Activated CD8-positive, alpha-beta T cell treated with anti-CD3 and anti-CD28 coated beads for 36 hours (primary cell): ENCODE results near the gene P2RY12. TPM values are rescaled to one million over a fixed set of nuclear protein-coding genes. Genes with fewer than 3 reads are reported as not detected.

Experiments used
- ATAC-seq: fragments of 200-7000 bp; cut with Tn5 transposase; one replicate; pipeline ENCODE4 v1.10.0; 2021; ENCODE audit warnings: mild to moderate bottlenecking, moderate library complexity
- CTCF ChIA-PET: fragments of 350-600 bp; sonication (Branson Sonifier 250); formaldehyde crosslinking; loops from one replicate; lab custom pipeline; 2021; ENCODE audit warnings: antibody characterized with exemption; lab: Charles Lee
- POLR2A ChIA-PET: fragments of 350-600 bp; sonication (Branson Sonifier 250); formaldehyde crosslinking; loops from one replicate; lab custom pipeline; 2021; ENCODE audit warnings: antibody characterized with exemption; lab: Charles Lee
- DNase-seq: peaks from one replicate; pipeline ENCODE4 v3.0.0-alpha.2; 2020
- H3K27ac Mint-ChIP-seq: one replicate; pipeline ENCODE4 v1.8.0; 2021; ENCODE audit warnings: mild to moderate bottlenecking, mixed read lengths
- H3K27me3 Mint-ChIP-seq: one replicate; pipeline ENCODE4 v1.8.0; 2021; ENCODE audit warnings: mixed read lengths
- H3K36me3 Mint-ChIP-seq: one replicate; pipeline ENCODE4 v1.8.0; 2021; ENCODE audit warnings: low read depth, mixed read lengths
- H3K4me1 Mint-ChIP-seq: one replicate; pipeline ENCODE4 v1.8.0; 2021; ENCODE audit warnings: low read depth, mixed read lengths
- H3K4me3 Mint-ChIP-seq: one replicate; pipeline ENCODE4 v1.8.0; 2021; ENCODE audit warnings: mild to moderate bottlenecking, moderate library complexity, mixed read lengths
- H3K9me3 Mint-ChIP-seq: one replicate; pipeline ENCODE4 v1.8.0; 2021; ENCODE audit warnings: mixed read lengths
- CTCF ChIP-seq: fragments of 200-600 bp; IDR thresholded peaks from one replicate; pipeline ENCODE4 v1.8.0; 2022; ENCODE audit warnings: antibody characterized with exemption, mild to moderate bottlenecking
- intact Hi-C: fragments of 100-400 bp; cut with micrococcal nuclease; formaldehyde crosslinking; loops from one replicate; pipeline ENCODE4 v1.10.0; 2022
- total RNA-seq, 2 experiments: library from RNA; stranded (reverse); gene quantifications; one replicate each; pipeline ENCODE4 v1.2.3, GENCODE V29; 2021

P2RY12 gene
- total RNA-seq, 2 experiments from 2014 or later = not detected

- ATAC-seq (no peak), DNase-seq (no peak)
- CTCF ChIA-PET = interaction anchor here (1.0 to 2.2 kb wide), 4 partner anchors 14 to 95 kb away, joined by 4 to 8 read pairs (median 4); no protein-coding TSS in a partner anchor
- Mint-ChIP-seq H3K27ac (no peak overlapping the region), H3K36me3 (no peaks in the 10 kb centered on the region), H3K4me1 (peaks cover 15% of the 10 kb centered on the region), H3K27me3 (peaks cover 3% of the 10 kb centered on the region), H3K4me3 (no peak overlapping the region), H3K9me3 (no peaks in the 10 kb centered on the region)
- POLR2A ChIA-PET = interaction anchor here (0.6 to 0.7 kb wide), 2 partner anchors 16 to 279 kb away, joined by 3 to 5 read pairs; no protein-coding TSS in a partner anchor
- TF ChIP-seq CTCF = no peak
- intact Hi-C loops = no loop called here
Measured at GRCh38 chr3:151321526-151321925, 63.0 kb downstream of the P2RY12 start.

GRCh38 chr3:151320131-151320530 lies 64.4 kb downstream of the P2RY12 start:
- peaks cover 22% of the 10 kb centered on the region for H3K4me1 Mint-ChIP-seq
- DNase-seq = no peak
- ChIA-PET POLR2A (no interaction called here), CTCF (interaction anchor here (1.6 to 1.7 kb wide), 2 partner anchors 13 to 93 kb away, joined by 4 to 5 read pairs; no protein-coding TSS in a partner anchor)
- no peak overlapping the region for H3K4me3 Mint-ChIP-seq
- H3K27me3 Mint-ChIP-seq = no peaks in the 10 kb centered on the region
- H3K36me3 Mint-ChIP-seq = no peaks in the 10 kb centered on the region
- H3K27ac Mint-ChIP-seq = no peak overlapping the region
- no peak for TF ChIP-seq CTCF
- no peaks in the 10 kb centered on the region for H3K9me3 Mint-ChIP-seq
- intact Hi-C loops = no loop called here
- no peak for ATAC-seq

GRCh38 chr3:151319628-151320027 lies 64.9 kb downstream of the P2RY12 start:
- H3K4me3 Mint-ChIP-seq = no peak overlapping the region
- H3K4me1 Mint-ChIP-seq = peaks cover 22% of the 10 kb centered on the region
- POLR2A ChIA-PET = no interaction called here
- CTCF ChIA-PET = interaction anchor here (1.2 kb wide), 1 partner anchor 8 kb away, joined by 4 read pairs; no protein-coding TSS in a partner anchor
- intact Hi-C loops = no loop called here
- H3K9me3 Mint-ChIP-seq = no peaks in the 10 kb centered on the region
- H3K27ac Mint-ChIP-seq = no peak overlapping the region
- TF ChIP-seq CTCF = no peak
- no peaks in the 10 kb centered on the region for H3K27me3 Mint-ChIP-seq
- DNase-seq = no peak
- H3K36me3 Mint-ChIP-seq = no peaks in the 10 kb centered on the region
- ATAC-seq = no peak

- no peak overlapping the region for H3K27ac Mint-ChIP-seq
Measured at GRCh38 chr3:151318991-151319390, 65.6 kb downstream of the P2RY12 start.

More at GRCh38 chr3:151318991-151319390, 65.6 kb downstream of the P2RY12 start:
- Mint-ChIP-seq H3K4me3 (no peak overlapping the region), H3K9me3 (no peaks in the 10 kb centered on the region), H3K27me3 (peaks cover 2% of the 10 kb centered on the region), H3K36me3 (no peaks in the 10 kb centered on the region), H3K4me1 (peaks cover 22% of the 10 kb centered on the region)
- no peak for TF ChIP-seq CTCF
- intact Hi-C loops = no loop called here
- ChIA-PET CTCF (interaction anchor here (1.2 to 1.4 kb wide), 2 partner anchors 9 to 11 kb away, joined by 4 to 5 read pairs; no protein-coding TSS in a partner anchor), POLR2A (no interaction called here)
- no peak for ATAC-seq
- DNase-seq = no peak
